GM23248 (cell line): ENCODE data around the gene IGLON5. TPM values are rescaled to one million over a fixed set of nuclear protein-coding genes. Genes with fewer than 3 reads are reported as not detected.

Experiments used
- DNase-seq: peaks from one replicate; pipeline ENCODE4 v3.0.0-alpha.2; 2015
- H2AFZ ChIP-seq: fragments of 200-600 bp; sonication (generic); 2 replicates; pipeline ENCODE4 v1.6.1; 2016; ENCODE audit warnings: antibody characterized with exemption
- H3F3A ChIP-seq: fragments of 200-600 bp; sonication (generic); 2 replicates; pipeline ENCODE4 v1.6.1; 2016; ENCODE audit warnings: mild to moderate bottlenecking, antibody characterized with exemption, mixed run types; ENCODE audit not compliant: insufficient read depth
- H3K27ac ChIP-seq: fragments of 200-600 bp; sonication (generic); 2 replicates; pipeline ENCODE4 v1.5.1; 2016; ENCODE audit warnings: mild to moderate bottlenecking
- H3K27me3 ChIP-seq: fragments of 200-600 bp; sonication (generic); replicated peaks from 2 replicates; pipeline ENCODE4 v1.6.1; 2016; ENCODE audit warnings: mild to moderate bottlenecking; ENCODE audit not compliant: insufficient read depth
- H3K36me3 ChIP-seq: fragments of 200-600 bp; sonication (generic); 2 replicates; pipeline ENCODE4 v1.6.1; 2016; ENCODE audit warnings: low read depth, mild to moderate bottlenecking
- H3K4me1 ChIP-seq: fragments of 200-600 bp; sonication (generic); 2 replicates; pipeline ENCODE4 v1.6.1; 2016; ENCODE audit warnings: mild to moderate bottlenecking; ENCODE audit not compliant: insufficient read depth
- H3K4me2 ChIP-seq: fragments of 200-600 bp; sonication (generic); one replicate; pipeline ENCODE4 v1.6.1; 2016; ENCODE audit warnings: mild to moderate bottlenecking; ENCODE audit not compliant: unreplicated experiment
- H3K4me3 ChIP-seq: fragments of 200-600 bp; sonication (generic); 2 replicates; pipeline ENCODE4 v1.5.1; 2016; ENCODE audit warnings: mild to moderate bottlenecking
- H3K79me2 ChIP-seq: fragments of 200-600 bp; sonication (generic); 2 replicates; pipeline ENCODE4 v1.6.1; 2016; ENCODE audit warnings: mild to moderate bottlenecking; ENCODE audit not compliant: insufficient read depth
- H3K9ac ChIP-seq: fragments of 200-600 bp; sonication (generic); 2 replicates; pipeline ENCODE4 v1.6.1; 2016; ENCODE audit warnings: mild to moderate bottlenecking
- H3K9me2 ChIP-seq: fragments of 200-600 bp; sonication (generic); 2 replicates; pipeline ENCODE4 v1.6.1; 2016; ENCODE audit warnings: mixed run types, mild to moderate bottlenecking, moderate library complexity; ENCODE audit not compliant: insufficient read depth
- H3K9me3 ChIP-seq: fragments of 200-600 bp; sonication (generic); one replicate; pipeline ENCODE4 v1.6.1; 2017; ENCODE audit warnings: low read depth
- H4K20me1 ChIP-seq: fragments of 200-600 bp; sonication (generic); 2 replicates; pipeline ENCODE4 v1.6.0; 2016; ENCODE audit not compliant: insufficient read depth
- EZH2 ChIP-seq: fragments of 200-600 bp; sonication (generic); IDR thresholded peaks from 2 replicates; pipeline ENCODE4 v1.6.1; 2018; ENCODE audit warnings: antibody characterized with exemption, mild to moderate bottlenecking; ENCODE audit not compliant: insufficient read depth, poor library complexity, severe bottlenecking
- EZH2phosphoT487 ChIP-seq: fragments of 200-600 bp; sonication (generic); IDR thresholded peaks from 2 replicates; pipeline ENCODE4 v1.6.1; 2018; ENCODE audit warnings: antibody characterized with exemption, moderate library complexity, mild to moderate bottlenecking, low read depth; ENCODE audit not compliant: insufficient read depth
- WGBS, 2 experiments: methylation state at CpG; one replicate each; pipeline ENCODE4 v1.1.6; 2015 to 2017; ENCODE audit warnings: low lambda C conversion rate in 2 of 2, low coverage in 1 of 2; ENCODE audit errors: missing lambda C conversion rate in 2 of 2; 5-methylcytosine and 5-hydroxymethylcytosine counted together
- in situ Hi-C: fragments of 300-500 bp; cut with MboI; formaldehyde crosslinking; loops from 2 replicates; pipeline ENCODE4 v1.15.0; 2020
- polyA plus RNA-seq: library from polyadenylated mRNA; unstranded; fragments of >200 nt; fragmentation: Nextera tagmentation; extraction: Ambion mirVana; gene quantifications from 2 replicates; pipeline ENCODE4 v1.2.1, GENCODE V29; 2016
- total RNA-seq: library from RNA; depleted of rRNA; stranded (reverse); fragments of >200 nt; shearing (Covaris generic); gene quantifications from 2 replicates; pipeline ENCODE4 v1.2.3, GENCODE V29; 2014

Gene IGLON5
- total and polyA plus RNA-seq, 2 experiments from 2014 or later = not detected

DNA sequence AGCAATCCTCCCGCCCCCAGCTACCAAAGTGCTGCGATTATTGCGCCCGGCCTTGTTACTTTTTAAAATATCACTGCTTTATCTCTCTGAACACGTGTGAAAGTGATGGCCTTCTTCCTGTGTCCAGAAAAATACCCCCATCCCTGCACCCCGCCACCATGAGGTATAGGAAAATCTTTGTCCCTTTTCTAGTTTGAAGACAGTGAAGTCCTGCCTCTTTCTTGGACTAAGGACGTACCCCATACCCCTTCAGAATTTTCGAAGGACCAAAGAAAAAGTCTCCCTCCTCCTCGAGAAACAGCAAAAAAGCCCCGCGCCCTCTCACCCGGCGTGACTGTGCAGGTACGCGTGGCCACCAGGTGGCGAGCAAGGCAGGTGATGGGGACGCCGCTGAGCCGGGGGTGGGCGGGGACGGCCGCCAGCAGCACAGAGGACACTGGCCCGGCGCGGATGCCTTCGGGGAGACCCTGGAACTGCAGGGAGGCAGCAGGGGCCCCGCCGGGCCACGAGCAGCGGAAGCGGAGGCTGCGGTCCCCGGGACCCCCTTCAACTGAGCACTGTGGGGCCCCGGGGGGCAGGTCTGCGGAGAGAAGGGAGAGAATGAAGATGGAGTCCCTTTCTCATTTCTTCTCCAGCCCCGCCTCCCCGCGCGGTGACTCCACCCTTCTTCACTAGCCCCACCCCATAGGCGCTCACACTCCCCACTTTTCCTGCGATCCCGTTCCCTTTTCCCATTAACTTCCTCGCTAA is 27.3 kb downstream of the IGLON5 start:
- H3K36me3 ChIP-seq = no peaks in the 10 kb centered on the region
- H3K9me2 ChIP-seq = no peaks in the 10 kb centered on the region
- DNase-seq = peak; percentile 88
- peak overlapping the region; percentile 56 for H3K9ac ChIP-seq
- H3K4me3 ChIP-seq = peak overlapping the region; percentile 81
- peak overlapping the region; percentile 29; the same call in 1 of the 2 replicates for H3K27ac ChIP-seq
- H2AFZ ChIP-seq = peak overlapping the region; percentile 90
- TF ChIP-seq EZH2 (no peak), EZH2phosphoT487 (no peak)
- no peaks in the 10 kb centered on the region for H4K20me1 ChIP-seq
- H3F3A ChIP-seq = no peaks in the 10 kb centered on the region
- H3K4me1 ChIP-seq = no peaks in the 10 kb centered on the region
- peak overlapping the region; percentile 91 for H3K4me2 ChIP-seq
- no peaks in the 10 kb centered on the region for H3K27me3 ChIP-seq
- no peaks in the 10 kb centered on the region for H3K79me2 ChIP-seq
- no peaks in the 10 kb centered on the region for H3K9me3 ChIP-seq
- in situ Hi-C loops = no loop called here
- WGBS, 2 experiments = 11 to 23% methylated on average over 25 to 43 of the region's 43 CpGs

DNA sequence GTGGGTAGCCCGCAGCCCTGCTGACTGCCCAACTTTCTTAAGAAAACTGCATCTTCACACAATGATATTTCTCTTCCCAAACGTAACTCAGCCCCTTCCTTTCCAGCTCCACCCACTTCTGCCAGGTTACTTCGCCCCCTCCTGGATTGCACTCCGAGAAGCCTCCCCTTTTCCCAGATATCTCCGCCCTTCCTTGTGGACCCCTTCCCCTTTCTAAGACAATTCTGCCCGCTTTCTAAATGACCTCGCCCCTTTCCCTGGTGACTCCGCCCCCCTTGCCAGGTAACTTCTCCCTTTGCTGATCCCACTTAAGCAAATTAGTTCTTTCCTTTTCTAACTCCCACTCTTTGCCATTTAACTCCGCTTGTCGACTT is 27.9 kb downstream of the IGLON5 start:
- no peak for DNase-seq
- peak overlapping the region; percentile 90 for H2AFZ ChIP-seq
- peak overlapping the region; percentile 81 for H3K4me3 ChIP-seq
- H3K4me1 ChIP-seq = no peaks in the 10 kb centered on the region
- peak overlapping the region; percentile 56 for H3K9ac ChIP-seq
- H3K36me3 ChIP-seq = no peaks in the 10 kb centered on the region
- no peaks in the 10 kb centered on the region for H3K79me2 ChIP-seq
- no peak for TF ChIP-seq EZH2
- TF ChIP-seq EZH2phosphoT487 = no peak
- no peaks in the 10 kb centered on the region for H3K9me2 ChIP-seq
- in situ Hi-C loops = no loop called here
- peak overlapping the region; percentile 29; the same call in 1 of the 2 replicates for H3K27ac ChIP-seq
- H3K27me3 ChIP-seq = no peaks in the 10 kb centered on the region
- peak overlapping the region; percentile 91 for H3K4me2 ChIP-seq
- H3K9me3 ChIP-seq = no peaks in the 10 kb centered on the region
- H4K20me1 ChIP-seq = no peaks in the 10 kb centered on the region
- H3F3A ChIP-seq = no peaks in the 10 kb centered on the region
- WGBS, 2 experiments = 0 to 3% methylated on average over 10 of the region's 10 CpGs

DNA sequence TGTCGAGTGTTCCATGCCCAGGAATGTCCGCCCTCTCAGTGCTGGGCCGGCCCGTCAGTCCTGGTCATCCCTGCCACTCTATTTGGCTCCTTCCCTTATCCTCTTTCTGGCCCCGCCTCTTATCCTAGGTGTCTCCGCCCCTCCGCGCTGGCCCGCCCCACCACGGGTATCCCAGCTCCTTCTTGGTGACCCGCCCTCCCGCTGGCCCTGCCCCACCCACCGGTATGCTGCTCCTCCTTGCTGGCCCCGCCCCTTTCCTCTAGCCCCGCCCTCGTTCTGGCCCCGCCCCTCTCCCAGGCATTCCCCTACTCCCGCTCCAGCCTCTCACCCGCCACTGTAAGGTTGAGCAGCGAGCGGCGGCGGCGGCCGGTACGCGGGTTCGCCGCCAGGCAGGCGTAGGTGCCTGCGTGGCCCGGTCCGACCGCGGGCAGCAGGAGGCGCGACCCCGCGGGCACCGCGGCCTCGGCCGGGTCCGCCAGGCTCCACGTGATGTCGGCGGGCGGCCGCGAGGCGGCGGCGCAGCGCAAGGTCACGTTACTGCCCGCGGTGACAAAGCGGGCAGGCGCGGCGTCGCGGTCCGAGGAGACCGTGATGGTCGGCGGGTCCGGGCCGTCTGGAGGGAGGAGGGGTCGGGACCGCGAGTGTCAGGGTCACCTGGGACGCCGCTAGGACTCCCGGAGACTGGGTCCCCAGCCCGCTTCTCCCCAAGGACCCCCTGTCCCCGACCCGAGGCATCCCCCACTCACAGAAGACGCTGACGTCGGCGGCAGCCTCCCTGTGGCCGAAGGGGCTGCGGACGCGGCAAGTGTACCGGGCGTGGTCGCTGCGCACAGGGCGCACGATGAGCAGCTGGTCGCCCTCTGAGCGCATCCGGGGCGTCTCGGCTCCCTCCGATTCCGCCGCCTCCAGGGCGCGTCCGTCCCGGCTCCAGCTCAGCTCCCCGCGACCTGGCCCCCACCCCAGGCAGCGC is 28.5 kb downstream of the IGLON5 start:
- H3K9ac ChIP-seq = peak overlapping the region; percentile 80
- no peaks in the 10 kb centered on the region for H3K4me1 ChIP-seq
- H3K36me3 ChIP-seq = peaks cover 3% of the 10 kb centered on the region; the same call in 1 of the 2 replicates
- DNase-seq = peak; percentile 99
- peak overlapping the region; percentile 81 for H3K4me3 ChIP-seq
- peak overlapping the region; percentile 91 for H3K4me2 ChIP-seq
- H3K27me3 ChIP-seq = no peaks in the 10 kb centered on the region
- H3K9me3 ChIP-seq = no peaks in the 10 kb centered on the region
- WGBS, 2 experiments = 2 to 3% methylated on average over 55 to 95 of the region's 107 CpGs
- H2AFZ ChIP-seq = peak overlapping the region; percentile 90
- no peaks in the 10 kb centered on the region for H3K79me2 ChIP-seq
- no peak for TF ChIP-seq EZH2phosphoT487
- TF ChIP-seq EZH2 = no peak
- in situ Hi-C loops = no loop called here
- H4K20me1 ChIP-seq = no peaks in the 10 kb centered on the region
- H3F3A ChIP-seq = no peaks in the 10 kb centered on the region
- H3K27ac ChIP-seq = peak overlapping the region; percentile 29; the same call in 1 of the 2 replicates
- no peaks in the 10 kb centered on the region for H3K9me2 ChIP-seq

DNA sequence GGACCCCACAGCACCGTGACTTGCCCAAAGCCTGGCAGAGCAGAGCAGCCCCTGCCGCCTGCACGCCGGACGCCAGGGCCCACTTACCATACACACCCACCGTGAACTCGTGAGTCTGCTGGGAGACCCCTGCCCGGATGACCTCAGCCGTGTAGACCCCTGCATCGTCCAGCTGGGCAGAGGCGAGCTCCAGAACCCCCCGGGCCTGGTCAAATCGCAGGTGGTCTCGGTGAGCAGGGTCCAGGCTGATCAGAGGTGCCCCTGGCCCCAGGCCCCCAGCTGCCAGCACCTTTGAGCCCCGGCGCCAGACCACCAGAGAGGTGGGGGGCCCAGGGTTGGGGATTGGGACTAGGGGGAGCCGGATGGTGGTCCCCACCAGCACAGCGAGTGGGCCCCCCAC is 29.6 kb downstream of the IGLON5 start:
- TF ChIP-seq EZH2 (no peak), EZH2phosphoT487 (no peak)
- H3K4me2 ChIP-seq = no peak overlapping the region
- H3K4me3 ChIP-seq = no peak overlapping the region

More for the DNA sequence above, 29.6 kb downstream of the IGLON5 start:
- DNase-seq = no peak
- Histone ChIP-seq H3K79me2 (no peaks in the 10 kb centered on the region), H3K27me3 (no peaks in the 10 kb centered on the region), H3K9me3 (no peaks in the 10 kb centered on the region), H3F3A (no peaks in the 10 kb centered on the region), H2AFZ (no peak overlapping the region), H3K27ac (no peak overlapping the region), H3K4me1 (no peaks in the 10 kb centered on the region), H4K20me1 (no peaks in the 10 kb centered on the region), H3K36me3 (peaks cover 5% of the 10 kb centered on the region; the same call in 1 of the 2 replicates), H3K9ac (0 out of 2 replicates have a peak overlapping the region, but pooled peaks have one; percentile 80), H3K9me2 (no peaks in the 10 kb centered on the region)
- in situ Hi-C loops = no loop called here
- WGBS, 2 experiments = 81 to 85% methylated on average over 17 to 18 of the region's 18 CpGs
